K562 (cell line): ENCODE measurements around the gene YARS1. TPM values are rescaled to one million over a fixed set of nuclear protein-coding genes. Genes with fewer than 3 reads are reported as not detected.
A peak's percentile ranks its signal among the peaks of the same experiment; 100 is the strongest.

Experiments used
- ATAC-seq: fragments of 200-7000 bp; cut with Tn5 transposase; 3 replicates; pipeline ENCODE4 v1.9.1; 2020; ENCODE audit warnings: moderate library complexity
- BruUV-seq: library from RNA; stranded (reverse); fragments of 400-500 nt; replicated peaks from 2 replicates; lab custom pipeline; 2021; lab: Mats Ljungman, UMichigan
- CTCF ChIA-PET: fragments of 300-600 bp; formaldehyde crosslinking; extraction: SDS; loops from one replicate; lab custom pipeline; 2021; ENCODE audit warnings: low intra/inter-chr PET ratio; lab: Yijun Ruan, JAX
- POLR2A ChIA-PET: fragments of 300-600, 350-650 bp; sonication (Branson Sonifier 250); formaldehyde crosslinking; extraction: SDS; loops from one replicate; lab custom pipeline; 2021; ENCODE audit warnings: antibody characterized with exemption, inconsistent platforms; lab: Yijun Ruan, JAX
- DNase-seq, 4 experiments: peaks; one replicate each; pipeline versions ENCODE4 v3.0.0 to v3.0.0-alpha.2; 2011 to 2018; ENCODE audit warnings: low spot score in 3 of 4, mixed read lengths in 3 of 4; ENCODE audit errors: extremely low read depth in 1 of 4
- FAIRE-seq: peaks from 2 replicates; lab custom pipeline; 2011; peaks lifted over from hg19 to GRCh38; lab: Jason Lieb, UNC
- H2AFZ ChIP-seq: 2 replicates; pipeline ENCODE4 v1.6.0; 2011; ENCODE audit warnings: low read depth, low read length, control low read depth, inconsistent platforms
- H3K27ac ChIP-seq: fragments of 200-600 bp; 3 replicates; pipeline ENCODE4 v1.8.0; 2011; ENCODE audit warnings: low read depth, mild to moderate bottlenecking, control low read depth, inconsistent platforms, low read length, moderate library complexity, mixed read lengths; ENCODE audit errors: extremely low read depth
- H3K27me3 ChIP-seq, 2 experiments: fragments of 300-600 bp in 1 of 2; 2 replicates in 1 of 2; 3 replicates in 1 of 2; pipeline versions ENCODE4 v1.6.0 to v1.8.0; 2011; ENCODE audit warnings: inconsistent platforms in 2 of 2, low read length in 2 of 2, mild to moderate bottlenecking in 1 of 2, mixed read lengths in 1 of 2, moderate library complexity in 1 of 2; ENCODE audit not compliant: control insufficient read depth in 2 of 2, insufficient read depth in 2 of 2
- H3K36me3 ChIP-seq: fragments of 300-600 bp; 3 replicates; pipeline ENCODE4 v1.8.0; 2011; ENCODE audit warnings: mild to moderate bottlenecking, low read length, inconsistent platforms; ENCODE audit not compliant: control insufficient read depth, insufficient read depth
- H3K4me1 ChIP-seq, 2 experiments: fragments of 200-600 bp in 1 of 2; replicated peaks in 1 of 2; 2 replicates in 1 of 2; 3 replicates in 1 of 2; pipeline versions ENCODE4 v1.5.1 to v1.8.0; 2011; ENCODE audit warnings: inconsistent platforms in 2 of 2, low read length in 2 of 2, mild to moderate bottlenecking in 1 of 2, mixed read lengths in 1 of 2, moderate library complexity in 1 of 2; ENCODE audit not compliant: control insufficient read depth in 2 of 2, insufficient read depth in 2 of 2
- H3K4me2 ChIP-seq: 2 replicates; pipeline ENCODE4 v1.6.1; 2011; ENCODE audit warnings: low read length, control low read depth, inconsistent platforms, mixed read lengths; ENCODE audit not compliant: insufficient read depth
- H3K4me3 ChIP-seq: fragments of 200-600 bp; sonication (generic), shearing (Covaris generic); 2 replicates; pipeline ENCODE4 v1.5.1; 2016; ENCODE audit warnings: control low read depth, inconsistent platforms
- H3K79me2 ChIP-seq: fragments of 200-600 bp; 3 replicates; pipeline ENCODE4 v1.8.0; 2011; ENCODE audit warnings: low read length, inconsistent platforms; ENCODE audit not compliant: control insufficient read depth, insufficient read depth
- H3K9ac ChIP-seq, 2 experiments: 2 replicates each; pipeline versions ENCODE4 v1.6.0 to v1.6.1; 2011; ENCODE audit warnings: low read depth in 2 of 2, low read length in 2 of 2, control low read depth in 1 of 2, inconsistent platforms in 1 of 2, mild to moderate bottlenecking in 1 of 2, mixed read lengths in 1 of 2; ENCODE audit not compliant: insufficient read depth in 1 of 2
- H3K9me1 ChIP-seq: one replicate; pipeline ENCODE4 v1.6.0; 2011; ENCODE audit warnings: inconsistent platforms, mild to moderate bottlenecking, low read length, moderate library complexity; ENCODE audit not compliant: control insufficient read depth, insufficient read depth
- H3K9me3 ChIP-seq: replicated peaks from 2 replicates; pipeline ENCODE4 v1.5.1; 2011; ENCODE audit warnings: low read depth, low read length, inconsistent platforms; ENCODE audit not compliant: control insufficient read depth, insufficient read depth
- H4K20me1 ChIP-seq: replicated peaks from 2 replicates; pipeline ENCODE4 v1.6.1; 2011; ENCODE audit warnings: low read length, inconsistent platforms, mixed read lengths; ENCODE audit not compliant: control insufficient read depth, insufficient read depth
- E2F1 ChIP-seq: sonication (generic); formaldehyde crosslinking; IDR thresholded peaks from 2 replicates; pipeline ENCODE4 v1.8.1; 2023; ENCODE audit warnings: mild to moderate bottlenecking, missing genetic modification reagents, moderate library complexity
- E2F6 ChIP-seq, 2 experiments: IDR thresholded peaks; 2 replicates each; pipeline ENCODE4 v1.6.1; 2011; ENCODE audit warnings: borderline replicate concordance in 1 of 2, control low read depth in 1 of 2, low read depth in 1 of 2, low read length in 1 of 2, mild to moderate bottlenecking in 1 of 2, mixed read lengths in 1 of 2, moderate library complexity in 1 of 2; ENCODE audit not compliant: insufficient read depth in 1 of 2, insufficient read length in 1 of 2, poor library complexity in 1 of 2, severe bottlenecking in 1 of 2; ENCODE audit errors: extremely low read depth in 1 of 2
- GABPB2 ChIP-seq: fragments of 250-450 bp; sonication (Bioruptor Pico); conservative IDR thresholded peaks from 2 replicates; pipeline ENCODE4 v1.5.1; 2021; ENCODE audit warnings: mild to moderate bottlenecking
- GMEB1 ChIP-seq: fragments of 250-450 bp; sonication (Bioruptor Pico); IDR thresholded peaks from 2 replicates; pipeline ENCODE4 v1.4.0; 2020; ENCODE audit warnings: mild to moderate bottlenecking
- MTA2 ChIP-seq: fragments of 450-650 bp; IDR thresholded peaks from 2 replicates; pipeline ENCODE4 v1.6.1; 2016; ENCODE audit warnings: low read depth
- PRDM10 ChIP-seq: fragments of 450-650 bp; IDR thresholded peaks from 2 replicates; pipeline ENCODE4 v1.6.1; 2018; ENCODE audit not compliant: partially characterized antibody
- WGBS: fragments of 100-300 bp; shearing (Covaris generic); methylation state at CpG from one replicate; pipeline ENCODE4 v1.1.6; 2016; ENCODE audit warnings: low coverage, mixed read lengths; ENCODE audit not compliant: insufficient coverage; ENCODE audit errors: missing lambda C conversion rate; 5-methylcytosine and 5-hydroxymethylcytosine counted together
- in situ Hi-C: fragments of 300-500 bp; cut with MboI; formaldehyde crosslinking; loops from 4 replicates; pipeline ENCODE4 v1.15.0; 2018; ENCODE audit warnings: inconsistent platforms, mixed read lengths
- intact Hi-C: fragments of 100-400 bp; cut with micrococcal nuclease; formaldehyde crosslinking; loops from 2 replicates; pipeline ENCODE4 v1.14.2; 2022
- polyA plus RNA-seq, 8 experiments: library from polyadenylated mRNA; depleted of rRNA in 4 of 8; stranded (reverse) in 5 of 8; unstranded in 3 of 8; fragments of >200 nt; fragmentation: Nextera tagmentation in 2 of 8; fragmentation: Illumina TruSeq in 1 of 8; extraction: Ambion mirVana in 2 of 8; extraction: Trizol in 1 of 8; gene quantifications; 2 replicates each; pipeline versions ENCODE4 v1.2.1 to v1.2.3, GENCODE V29; 2011 to 2014; ENCODE audit warnings: inconsistent platforms in 1 of 8, missing spikeins in 1 of 8
- total RNA-seq, 7 experiments: library from RNA; depleted of rRNA in 6 of 7; stranded (reverse); fragments of >200 nt in 6 of 7; fragmentation: Illumina TruSeq in 2 of 7; extraction: Trizol in 2 of 7; gene quantifications; 2 replicates each; pipeline versions ENCODE4 v1.2.1 to v1.2.3, GENCODE V29; 2011 to 2021; ENCODE audit warnings: low replicate concordance in 1 of 7

The YARS1 gene
- total and polyA plus RNA-seq, 9 of the 15 experiments (the other 6 are each of a cell fraction or from before 2014, with no cell fraction given) = 66.2 to 336 (median 201) TPM

GRCh38 chr1:32863218-32863880 lies 46.2 kb upstream of the YARS1 start (continued):
- TF ChIP-seq E2F1 (CRISPR knock-in tag) = no peak
- no peak for TF ChIP-seq GABPB2 (CRISPR knock-in tag)

- Histone ChIP-seq H3K9me1 (no peaks in the 10 kb centered on the region), H3K27ac (no peak overlapping the region), H3K9ac (no peak overlapping the region), H3K79me2 (no peaks in the 10 kb centered on the region), H3K36me3 (peaks cover 46% of the 10 kb centered on the region; the same call in 2 of the 3 replicates), H3K4me3 (no peak overlapping the region), H3K4me2 (no peak overlapping the region), H2AFZ (no peak overlapping the region), H3K4me1 (peaks cover 0 to 3% of the 10 kb centered on the region in 2 experiments; a peak in 1 of 5 replicates), H3K9me3 (no peaks in the 10 kb centered on the region), H3K27me3 (no peaks in the 10 kb centered on the region), H4K20me1 (no peaks in the 10 kb centered on the region)
- ChIA-PET CTCF (no interaction called here), POLR2A (interaction anchor here (0.6 to 1.0 kb wide), 7 partner anchors 10 to 627 kb away, joined by 3 read pairs; no protein-coding TSS in a partner anchor)
- ATAC-seq (no peak), DNase-seq (no peak), FAIRE-seq (no peak)
- in situ Hi-C loops (no loop called here), intact Hi-C loops (no loop called here)
- BruUV-seq = no TSS peak
- 77% methylated on average over 3 of the region's 3 CpGs for WGBS
- no peak for TF ChIP-seq MTA2
- no peak for TF ChIP-seq GMEB1 (CRISPR knock-in tag)
- TF ChIP-seq PRDM10 = peak; percentile 64
- TF ChIP-seq E2F6 (IDR thresholded peaks at IDR 0.05; ENCODE audit: borderline replicate concordance in 1 of 2, extremely low read depth in 1 of 2, insufficient read depth in 1 of 2, insufficient read length in 1 of 2, low read depth in 1 of 2, low read length in 1 of 2, poor library complexity in 1 of 2, severe bottlenecking in 1 of 2) = no peak
Observed at GRCh38 chr1:32861904-32862695, 44.9 kb upstream of the YARS1 start.
